MCF 10A (cell line): ENCODE measurements around the gene CCDC86. TPM values are rescaled to one million over a fixed set of nuclear protein-coding genes. Genes with fewer than 3 reads are reported as not detected.
A peak's percentile ranks its signal among the peaks of the same experiment; 100 is the strongest.

Experiments used
- Bru-seq: library from RNA; stranded (reverse); fragments of 400-500 nt; gene quantifications from one replicate; lab custom pipeline; 2021; lab: Mats Ljungman, UMichigan
- BruChase-seq, 2 experiments: library from RNA; stranded (reverse); fragments of 400-500 nt; gene quantifications; one replicate each; lab custom pipeline; 2021; lab: Mats Ljungman, UMichigan
- BruUV-seq: library from RNA; stranded (reverse); fragments of 400-500 nt; replicated peaks from 2 replicates; lab custom pipeline; 2021; lab: Mats Ljungman, UMichigan
- CTCF ChIA-PET: fragments of 300-600 bp; sonication (Branson Sonifier 250); formaldehyde crosslinking; extraction: SDS; loops from one replicate; lab custom pipeline; 2021; ENCODE audit warnings: antibody characterized with exemption, inconsistent platforms; lab: Yijun Ruan, JAX
- POLR2A ChIA-PET: fragments of 300-600, 350-650 bp; sonication (Branson Sonifier 250); formaldehyde crosslinking; extraction: SDS; loops from one replicate; lab custom pipeline; 2020; ENCODE audit warnings: antibody characterized with exemption, inconsistent platforms; lab: Yijun Ruan, JAX
- DNase-seq: peaks from one replicate; pipeline ENCODE4 v3.0.0-alpha.2; 2018; ENCODE audit not compliant: unreplicated experiment
- H3K27ac Mint-ChIP-seq: one replicate; pipeline ENCODE4 v1.8.0; 2022; ENCODE audit warnings: mild to moderate bottlenecking, low read depth, mixed read lengths; ENCODE audit not compliant: unreplicated experiment
- H3K27me3 Mint-ChIP-seq: one replicate; pipeline ENCODE4 v1.8.0; 2022; ENCODE audit warnings: mixed read lengths; ENCODE audit not compliant: insufficient read depth, unreplicated experiment
- H3K36me3 Mint-ChIP-seq: one replicate; pipeline ENCODE4 v1.8.0; 2022; ENCODE audit warnings: mild to moderate bottlenecking, moderate library complexity, mixed read lengths; ENCODE audit not compliant: insufficient read depth, unreplicated experiment
- H3K4me1 Mint-ChIP-seq: one replicate; pipeline ENCODE4 v1.8.0; 2022; ENCODE audit warnings: mixed read lengths; ENCODE audit not compliant: insufficient read depth, unreplicated experiment
- H3K4me3 Mint-ChIP-seq: one replicate; pipeline ENCODE4 v1.8.0; 2022; ENCODE audit warnings: mild to moderate bottlenecking, moderate library complexity, mixed read lengths; ENCODE audit not compliant: unreplicated experiment
- H3K9me3 Mint-ChIP-seq: one replicate; pipeline ENCODE4 v1.8.0; 2022; ENCODE audit warnings: mixed read lengths; ENCODE audit not compliant: unreplicated experiment
- CTCF ChIP-seq: fragments of 200-600 bp; IDR thresholded peaks from one replicate; pipeline ENCODE4 v1.8.0; 2022; ENCODE audit warnings: antibody characterized with exemption, mild to moderate bottlenecking; ENCODE audit not compliant: unreplicated experiment
- intact Hi-C: fragments of 100-400 bp; cut with micrococcal nuclease; formaldehyde crosslinking; loops from 2 replicates; pipeline ENCODE4 v1.14.1; 2022
- long read RNA-seq: library from polyadenylated mRNA; stranded (forward); transcript quantifications from one replicate; pipeline ENCODE4 v2.0.0, GENCODE V29; 2022
- total RNA-seq: library from RNA; stranded (reverse); gene quantifications from 2 replicates; pipeline ENCODE4 v1.2.3, GENCODE V29; 2022

The CCDC86 gene
- 37.5 and 57.8 TPM in 2 replicates for total RNA-seq
- percentile 72 among the genes with signal in this experiment for Bru-seq, nascent RNA
- percentile 82 among the genes with signal in this experiment for BruChase-seq, experiment 1, labeled RNA remaining after a 6-hour chase
- BruChase-seq, experiment 2, labeled RNA remaining after a 2-hour chase = percentile 77 among the genes with signal in this experiment
- long read RNA-seq, transcript CCDC86-204 (3 exons, 2,567 nt) = minor isoform, 5 of 134 reads
- long read RNA-seq, transcript CCDC86-201 (4 exons, 1,893 nt) = major isoform, 118 of 134 reads
- long read RNA-seq, partial matches to known transcripts = 10 of 134 reads
- long read RNA-seq, other reads (novel, unspliced or antisense) = 0 of 134 reads

- DNase-seq = peak; percentile 94
- H3K9me3 Mint-ChIP-seq = no peaks in the 10 kb centered on the region
- peak within 1 kb of the TSS; percentile 92 for H3K27ac Mint-ChIP-seq
- intact Hi-C loops = no loop called here
- ChIA-PET POLR2A (interaction anchor here (0.6 to 2.7 kb wide), 10 partner anchors 11 to 320 kb away, joined by 3 to 26 read pairs (median 4); partner anchors contain the start of genes PRPF19 and TMEM109), CTCF (interaction anchor here (0.6 to 5.3 kb wide), 7 partner anchors 10 to 61 kb away, joined by 3 to 36 read pairs (median 5); partner anchors contain the start of gene PTGDR2)
- no peaks in the 10 kb centered on the region for H3K27me3 Mint-ChIP-seq
- TF ChIP-seq CTCF = no peak
- TSS peak; percentile 66 for BruUV-seq
- peak within 1 kb of the TSS; percentile 91 for H3K4me3 Mint-ChIP-seq
- H3K36me3 Mint-ChIP-seq = peaks cover 23% of the 10 kb centered on the region
- H3K4me1 Mint-ChIP-seq = peaks cover 42% of the 10 kb centered on the region
These were observed at the start of gene CCDC86 for GRCh38 chr11:60841797-60842667. TSS of gene CCDC86 (plus strand) at chr11:60842113. CDS start at chr11:60842125, 12 bp downstream.

GRCh38 chr11:60792521-60792920 is 49.4 kb upstream of the CCDC86 start:
- no TSS peak for BruUV-seq
- Mint-ChIP-seq H3K27me3 (peaks cover 25% of the 10 kb centered on the region), H3K9me3 (no peaks in the 10 kb centered on the region), H3K4me1 (no peaks in the 10 kb centered on the region), H3K36me3 (no peaks in the 10 kb centered on the region), H3K27ac (no peak overlapping the region), H3K4me3 (no peak overlapping the region)
- no peak for DNase-seq
- intact Hi-C loops = no loop called here
- POLR2A ChIA-PET = no interaction called here
- CTCF ChIA-PET = interaction anchor here (1.1 kb wide), 1 partner anchor 17 kb away, joined by 3 read pairs; no protein-coding TSS in a partner anchor
- TF ChIP-seq CTCF = no peak

- no TSS peak for BruUV-seq
- intact Hi-C loops = no loop called here
- ChIA-PET CTCF (interaction anchor here (1.0 kb wide), 1 partner anchor 104 kb away, joined by 4 read pairs; no protein-coding TSS in a partner anchor), POLR2A (no interaction called here)
- Mint-ChIP-seq H3K9me3 (no peaks in the 10 kb centered on the region), H3K27me3 (peaks cover 40% of the 10 kb centered on the region), H3K4me3 (no peak overlapping the region), H3K27ac (no peak overlapping the region), H3K4me1 (no peaks in the 10 kb centered on the region), H3K36me3 (no peaks in the 10 kb centered on the region)
- DNase-seq = no peak
- TF ChIP-seq CTCF = no peak
These were observed 46.6 kb upstream of the CCDC86 start for GRCh38 chr11:60795291-60795690.
